ENCODE results near the gene WDFY4.

- TF ChIP-seq, protein P1, sequence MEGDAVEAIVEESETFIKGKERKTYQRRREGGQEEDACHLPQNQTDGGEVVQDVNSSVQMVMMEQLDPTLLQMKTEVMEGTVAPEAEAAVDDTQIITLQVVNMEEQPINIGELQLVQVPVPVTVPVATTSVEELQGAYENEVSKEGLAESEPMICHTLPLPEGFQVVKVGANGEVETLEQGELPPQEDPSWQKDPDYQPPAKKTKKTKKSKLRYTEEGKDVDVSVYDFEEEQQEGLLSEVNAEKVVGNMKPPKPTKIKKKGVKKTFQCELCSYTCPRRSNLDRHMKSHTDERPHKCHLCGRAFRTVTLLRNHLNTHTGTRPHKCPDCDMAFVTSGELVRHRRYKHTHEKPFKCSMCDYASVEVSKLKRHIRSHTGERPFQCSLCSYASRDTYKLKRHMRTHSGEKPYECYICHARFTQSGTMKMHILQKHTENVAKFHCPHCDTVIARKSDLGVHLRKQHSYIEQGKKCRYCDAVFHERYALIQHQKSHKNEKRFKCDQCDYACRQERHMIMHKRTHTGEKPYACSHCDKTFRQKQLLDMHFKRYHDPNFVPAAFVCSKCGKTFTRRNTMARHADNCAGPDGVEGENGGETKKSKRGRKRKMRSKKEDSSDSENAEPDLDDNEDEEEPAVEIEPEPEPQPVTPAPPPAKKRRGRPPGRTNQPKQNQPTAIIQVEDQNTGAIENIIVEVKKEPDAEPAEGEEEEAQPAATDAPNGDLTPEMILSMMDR (optimal IDR thresholded peaks at IDR 0.05 in 1 of 3, IDR thresholded peaks at IDR 0.05 in 1 of 3, conservative IDR thresholded peaks at IDR 0.05 in 1 of 3; ENCODE audit: extremely low read depth in 1 of 3, insufficient read depth in 2 of 3, low read length in 3 of 3) = no peak
- TF ChIP-seq EZH2 (IDR thresholded peaks at IDR 0.05; ENCODE audit: low read length) = no peak
These were observed 222.2 kb downstream of the WDFY4 start for GRCh38 chr10:48906841-48907240.

Measured in keratinocyte (primary cell).